Fibroblast of lung (primary cell): ENCODE measurements around the gene KIRREL3. TPM values are rescaled to one million over a fixed set of nuclear protein-coding genes. Genes with fewer than 3 reads are reported as not detected.

Source experiments
- DNase-seq, 2 donors: peaks; one replicate each; pipeline versions ENCODE4 v3.0.0 to v3.0.0-alpha.2; 2010; ENCODE audit warnings: low read depth in 2 of 2
- H2AFZ ChIP-seq: 2 replicates; pipeline ENCODE4 v1.5.1; 2012; ENCODE audit warnings: low read length, control low read depth, inconsistent platforms
- H3K27ac ChIP-seq: 2 replicates; pipeline ENCODE4 v1.5.1; 2011; ENCODE audit warnings: low read length, control low read depth; ENCODE audit not compliant: insufficient read depth
- H3K27me3 ChIP-seq: 2 replicates; pipeline ENCODE4 v1.5.1; 2011; ENCODE audit warnings: mild to moderate bottlenecking, low read length; ENCODE audit not compliant: control insufficient read depth, insufficient read depth
- H3K36me3 ChIP-seq: 2 replicates; pipeline ENCODE4 v1.5.1; 2011; ENCODE audit warnings: low read length; ENCODE audit not compliant: control insufficient read depth, insufficient read depth
- H3K4me1 ChIP-seq: 2 replicates; pipeline ENCODE4 v1.5.1; 2011; ENCODE audit warnings: low read length; ENCODE audit not compliant: control insufficient read depth, insufficient read depth; ENCODE audit errors: extremely low read depth
- H3K4me2 ChIP-seq: 2 replicates; pipeline ENCODE4 v1.5.1; 2011; ENCODE audit warnings: low read length, control low read depth; ENCODE audit not compliant: insufficient read depth; ENCODE audit errors: extremely low read depth
- H3K4me3 ChIP-seq, 4 experiments: fragments of 200-600 bp in 1 of 4; sonication (generic) in 1 of 4; replicated peaks in 1 of 4; 2 replicates each; pipeline ENCODE4 v1.5.1; 2011 to 2016; ENCODE audit warnings: low read length in 4 of 4, low read depth in 3 of 4, mild to moderate bottlenecking in 3 of 4, control low read depth in 2 of 4, inconsistent platforms in 1 of 4, mixed read lengths in 1 of 4; ENCODE audit not compliant: insufficient read depth in 1 of 4; ENCODE audit errors: control extremely low read depth in 1 of 4
- H3K79me2 ChIP-seq: 2 replicates; pipeline ENCODE4 v1.5.1; 2012; ENCODE audit warnings: mild to moderate bottlenecking, low read length, inconsistent platforms; ENCODE audit not compliant: control insufficient read depth, insufficient read depth
- H3K9ac ChIP-seq: 2 replicates; pipeline ENCODE4 v1.5.1; 2011; ENCODE audit warnings: mild to moderate bottlenecking, low read length, control low read depth; ENCODE audit not compliant: insufficient read depth
- H3K9me3 ChIP-seq: 2 replicates; pipeline ENCODE4 v1.5.1; 2012; ENCODE audit warnings: low read depth, low read length; ENCODE audit not compliant: control insufficient read depth, insufficient read depth
- H4K20me1 ChIP-seq: 2 replicates; pipeline ENCODE4 v1.5.1; 2011; ENCODE audit warnings: low read length; ENCODE audit not compliant: control insufficient read depth, insufficient read depth; ENCODE audit errors: extremely low read depth
- CTCF ChIP-seq, 2 donors: IDR thresholded peaks in 1 of 2; conservative IDR thresholded peaks in 1 of 2; 1 replicate in 1 of 2; 2 replicates in 1 of 2; pipeline ENCODE4 v1.5.1; 2011 to 2012; ENCODE audit warnings: low read length in 2 of 2, control low read depth in 1 of 2, inconsistent platforms in 1 of 2, low read depth in 1 of 2, mild to moderate bottlenecking in 1 of 2
- EZH2 ChIP-seq: IDR thresholded peaks from 2 replicates; pipeline ENCODE4 v1.5.1; 2012; ENCODE audit warnings: low read length, control low read depth, mild to moderate bottlenecking; ENCODE audit errors: missing control alignments
- polyA plus RNA-seq, 2 donors: library from polyadenylated mRNA; depleted of rRNA in 1 of 2; stranded (reverse) in 1 of 2; unstranded in 1 of 2; fragments of >200 nt; gene quantifications; 2 replicates each; pipeline ENCODE4 v1.2.1, GENCODE V29; 2011 to 2012; ENCODE audit warnings: missing spikeins in 1 of 2
- total RNA-seq: library from RNA; depleted of rRNA; stranded (reverse); fragments of >200 nt; gene quantifications from 2 replicates; pipeline ENCODE4 v1.2.1, GENCODE V29; 2014

Gene KIRREL3
- total and polyA plus RNA-seq, 2 donors (not counting 1 experiment from before 2014, with no cell fraction given), result 2.8 to 6.1 TPM

GRCh38 chr11:126433989-126434949, 566.3 kb downstream of the KIRREL3 start:
- no peak for DNase-seq
- H3K4me2 ChIP-seq, result no peak overlapping the region
- H4K20me1 ChIP-seq, result no peaks in the 10 kb centered on the region
- no peak overlapping the region for H3K9ac ChIP-seq
- H3K9me3 ChIP-seq, result no peaks in the 10 kb centered on the region
- no peaks in the 10 kb centered on the region for H3K79me2 ChIP-seq
- TF ChIP-seq EZH2, result no peak
- no peak for TF ChIP-seq CTCF (conservative IDR thresholded peaks at IDR 0.05 in 1 of 2, IDR thresholded peaks at IDR 0.05 in 1 of 2; ENCODE audit: low read depth in 1 of 2, low read length in 2 of 2)
- H3K4me3 ChIP-seq, result no peak overlapping the region
- no peak overlapping the region for H2AFZ ChIP-seq
- peaks cover 16% of the 10 kb centered on the region for H3K4me1 ChIP-seq
- no peaks in the 10 kb centered on the region for H3K27me3 ChIP-seq
- H3K36me3 ChIP-seq, result no peaks in the 10 kb centered on the region
- no peak overlapping the region for H3K27ac ChIP-seq

- Histone ChIP-seq H3K9ac (no peak overlapping the region), H4K20me1 (no peaks in the 10 kb centered on the region), H3K79me2 (no peaks in the 10 kb centered on the region), H3K4me2 (no peak overlapping the region), H3K36me3 (no peaks in the 10 kb centered on the region), H3K9me3 (no peaks in the 10 kb centered on the region), H3K4me1 (peaks cover 16% of the 10 kb centered on the region), H2AFZ (no peak overlapping the region), H3K27ac (no peak overlapping the region), H3K27me3 (no peaks in the 10 kb centered on the region), H3K4me3 (no peak overlapping the region)
- DNase-seq, result no peak
- TF ChIP-seq EZH2 (no peak), CTCF (conservative IDR thresholded peaks at IDR 0.05 in 1 of 2, IDR thresholded peaks at IDR 0.05 in 1 of 2; ENCODE audit: low read depth in 1 of 2, low read length in 2 of 2) (no peak)
Measured at GRCh38 chr11:126433244-126433846, 567.2 kb downstream of the KIRREL3 start.

- Histone ChIP-seq H3K4me3 (no peak overlapping the region), H4K20me1 (no peaks in the 10 kb centered on the region), H3K36me3 (no peaks in the 10 kb centered on the region), H3K27ac (no peak overlapping the region), H3K9ac (no peak overlapping the region), H2AFZ (no peak overlapping the region), H3K4me2 (no peak overlapping the region), H3K9me3 (no peaks in the 10 kb centered on the region), H3K4me1 (peaks cover 16% of the 10 kb centered on the region), H3K79me2 (no peaks in the 10 kb centered on the region), H3K27me3 (no peaks in the 10 kb centered on the region)
- no peak for TF ChIP-seq CTCF (conservative IDR thresholded peaks at IDR 0.05 in 1 of 2, IDR thresholded peaks at IDR 0.05 in 1 of 2; ENCODE audit: low read depth in 1 of 2, low read length in 2 of 2)
- no peak for TF ChIP-seq EZH2
- no peak for DNase-seq
Measured at GRCh38 chr11:126432525-126432924, 568.0 kb downstream of the KIRREL3 start.
